ENCODE measurements around the gene NOL9. TPM values are rescaled to one million over a fixed set of nuclear protein-coding genes. Genes with fewer than 3 reads are reported as not detected.

The NOL9 gene
- total and polyA plus RNA-seq, 2 of the 13 experiments (the other 11 are each of a cell fraction or from before 2014, with no cell fraction given) = 18.0 to 24.7 TPM

GRCh38 chr1:6491081-6491449, 63.2 kb downstream of the NOL9 start (continued):
- TF ChIP-seq ATF6 (CRISPR knock-in tag; conservative IDR thresholded peaks at IDR 0.05) = no peak
- no peak for TF ChIP-seq ZMYM3 (CRISPR knock-in tag; IDR thresholded peaks at IDR 0.05)
- TF ChIP-seq TEAD2 (CRISPR knock-in tag; IDR thresholded peaks at IDR 0.05) = no peak
- TF ChIP-seq YEATS4 (CRISPR knock-in tag; IDR thresholded peaks at IDR 0.05; ENCODE audit: borderline replicate concordance) = 0 out of 2 replicates have a peak, but pooled peaks have one; percentile 2

GRCh38 chr1:6490181-6491080, 63.9 kb downstream of the NOL9 start:
- Histone ChIP-seq H3K36me3 (replicated peaks in 1 of 2; ENCODE audit: control insufficient read depth in 1 of 2, insufficient read depth in 2 of 2, low read length in 2 of 2) (no peaks in the 10 kb centered on the region), H3K4me3 (replicated peaks in 1 of 3; ENCODE audit: insufficient read depth in 1 of 3, low read depth in 2 of 3, low read length in 3 of 3) (peak overlapping the region; percentile 88 to 99 (median 89)), H3K27me3 (ENCODE audit: control insufficient read depth in 1 of 2, insufficient read depth in 2 of 2, low read length in 2 of 2) (no peaks in the 10 kb centered on the region; a peak in 1 of 5 replicates), H3K4me1 (ENCODE audit: insufficient read depth, low read length) (peaks cover 52% of the 10 kb centered on the region), H3K79me2 (ENCODE audit: insufficient read depth, low read length) (no peaks in the 10 kb centered on the region), H4K20me1 (ENCODE audit: insufficient read depth, low read length) (no peaks in the 10 kb centered on the region), H3K4me2 (ENCODE audit: low read depth, low read length) (peak overlapping the region; percentile 97), H3K27ac (ENCODE audit: extremely low read length, insufficient read depth, low read length) (peak overlapping the region; percentile 59), H3K9me3 (ENCODE audit: low read length) (no peaks in the 10 kb centered on the region), H2AFZ (ENCODE audit: low read length) (no peak overlapping the region), H3K9ac (ENCODE audit: insufficient read depth, low read depth, low read length) (peak overlapping the region; percentile 76)
- ATAC-seq (peak; percentile 78), FAIRE-seq (no peak), DNase-seq (ENCODE audit: low spot score) (peak; percentile 54)
- ChIA-PET POLR2A (interaction anchor here (1.0 to 2.9 kb wide), 7 partner anchors 10 to 156 kb away, joined by 3 to 13 read pairs (median 5); partner anchors contain the start of genes NOL9 and TAS1R1), CTCF (ENCODE audit: low intra/inter-chr PET ratio, low total read pairs) (interaction anchor here (1.0 kb wide), 1 partner anchor 33 kb away, joined by 3 read pairs; no protein-coding TSS in a partner anchor)
- intact Hi-C loops (cut with micrococcal nuclease; ENCODE audit: unreplicated experiment) (no loop called here), in situ Hi-C loops (cut with HindIII; ENCODE audit: extremely low pct_ligation_motif_present, low pct_unique_long_range_greater_than_20kb) (loop anchor here (25.0 kb wide), 1 partner anchor 722 kb away; no protein-coding TSS in a partner anchor)
- BruUV-seq (replicated peaks) = TSS peak; percentile 85
- WGBS (ENCODE audit: low lambda C conversion rate) = 2% methylated on average over 10 of the region's 70 CpGs
- TF ChIP-seq MEF2D (CRISPR knock-in tag; IDR thresholded peaks at IDR 0.05) (0 out of 2 replicates have a peak, but pooled peaks have one; percentile 22), ZSCAN25 (CRISPR knock-in tag; IDR thresholded peaks at IDR 0.05) (no peak), ZNF609 (CRISPR knock-in tag; IDR thresholded peaks at IDR 0.05; ENCODE audit: borderline replicate concordance) (peak; percentile 36; the same call in 1 of the 2 replicates), PBX3 (CRISPR knock-in tag; IDR thresholded peaks at IDR 0.05; ENCODE audit: borderline replicate concordance) (no peak), GABPB1 (CRISPR knock-in tag; IDR thresholded peaks at IDR 0.05) (peak; percentile 72), FOXA3 (CRISPR knock-in tag; IDR thresholded peaks at IDR 0.05) (peak; percentile 20; the same call in 1 of the 2 replicates), BHLHE40 (IDR thresholded peaks at IDR 0.05; ENCODE audit: low read length) (peak; percentile 89)
